ENCODE measurements around the gene HAPLN3.

HAPLN3 gene

DNA sequence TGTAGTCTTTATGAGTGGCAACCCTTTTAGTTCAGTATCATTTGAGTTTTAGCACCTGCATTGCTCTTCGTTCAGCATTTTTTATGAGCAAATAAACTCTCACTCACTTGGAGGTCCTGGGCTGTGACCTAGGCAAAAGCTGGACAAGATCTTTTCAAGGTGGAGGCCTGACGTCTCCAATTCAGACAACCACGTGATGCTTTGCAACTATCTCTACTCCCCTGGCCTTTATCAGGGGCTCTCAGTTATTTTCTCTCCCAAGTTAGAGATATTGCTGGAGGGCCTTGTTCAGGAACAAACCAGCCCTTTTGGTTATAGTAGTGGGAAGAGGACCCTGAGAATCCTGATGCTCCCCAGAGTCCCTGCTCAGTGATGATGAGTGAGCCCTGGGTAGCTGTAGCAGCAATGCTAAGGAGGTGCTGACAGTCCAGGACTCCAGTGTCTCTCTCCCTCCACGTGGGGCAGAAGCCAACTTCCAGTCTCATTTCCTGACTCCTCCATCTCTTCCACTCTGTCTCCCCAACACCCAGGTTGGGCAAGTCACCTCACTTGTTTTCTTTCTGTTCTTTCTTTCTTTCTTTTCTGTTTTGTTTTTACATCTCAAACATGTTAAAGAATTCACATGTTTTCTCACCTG, 30.4 kb downstream of the HAPLN3 start:
- DNase-seq (ENCODE audit: low read depth in 3 of 3, low spot score in 1 of 3): no peak

DNA sequence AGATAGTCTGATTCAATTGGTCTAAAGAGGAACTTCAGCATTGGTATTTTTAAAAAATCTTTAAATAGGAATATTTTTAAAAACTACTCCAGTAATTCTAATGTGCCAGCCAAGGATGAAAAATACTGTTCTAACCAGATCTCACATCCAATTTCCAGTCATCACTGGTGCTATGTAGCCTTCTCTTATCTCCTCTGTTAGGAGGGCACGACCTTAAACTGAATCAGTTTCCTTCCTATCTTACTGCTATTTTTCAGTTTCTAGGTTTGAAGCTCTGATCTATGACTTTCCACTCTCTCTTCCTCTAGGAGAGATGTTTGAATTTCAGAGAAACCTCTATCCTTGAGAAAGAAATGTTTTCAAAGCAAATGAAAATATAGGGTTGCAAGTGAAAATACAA, 31.9 kb downstream of the HAPLN3 start:
- no peak for DNase-seq (ENCODE audit: low read depth in 3 of 3, low spot score in 1 of 3)

- DNase-seq (ENCODE audit: low read depth in 3 of 3, low spot score in 1 of 3): no peak
These were observed 35.1 kb downstream of the HAPLN3 start for GRCh38 chr15:88860212-88860611.

GRCh38 chr15:88859550-88859949, 35.8 kb downstream of the HAPLN3 start:
- DNase-seq (ENCODE audit: low read depth in 3 of 3, low spot score in 1 of 3): no peak

DNA sequence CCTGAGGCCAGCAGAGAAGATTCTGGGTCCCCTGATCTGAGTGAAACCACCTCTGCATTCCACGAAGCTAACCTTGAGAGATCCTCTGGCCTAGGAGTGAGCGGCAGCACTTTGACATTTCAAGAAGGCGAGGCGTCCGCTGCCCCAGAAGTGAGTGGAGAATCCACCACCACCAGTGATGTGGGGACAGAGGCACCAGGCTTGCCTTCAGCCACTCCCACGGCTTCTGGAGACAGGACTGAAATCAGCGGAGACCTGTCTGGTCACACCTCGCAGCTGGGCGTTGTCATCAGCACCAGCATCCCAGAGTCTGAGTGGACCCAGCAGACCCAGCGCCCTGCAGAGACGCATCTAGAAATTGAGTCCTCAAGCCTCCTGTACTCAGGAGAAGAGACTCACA, 36.4 kb downstream of the HAPLN3 start:
- no peak for DNase-seq (ENCODE audit: low read depth in 3 of 3, low spot score in 1 of 3)

DNA sequence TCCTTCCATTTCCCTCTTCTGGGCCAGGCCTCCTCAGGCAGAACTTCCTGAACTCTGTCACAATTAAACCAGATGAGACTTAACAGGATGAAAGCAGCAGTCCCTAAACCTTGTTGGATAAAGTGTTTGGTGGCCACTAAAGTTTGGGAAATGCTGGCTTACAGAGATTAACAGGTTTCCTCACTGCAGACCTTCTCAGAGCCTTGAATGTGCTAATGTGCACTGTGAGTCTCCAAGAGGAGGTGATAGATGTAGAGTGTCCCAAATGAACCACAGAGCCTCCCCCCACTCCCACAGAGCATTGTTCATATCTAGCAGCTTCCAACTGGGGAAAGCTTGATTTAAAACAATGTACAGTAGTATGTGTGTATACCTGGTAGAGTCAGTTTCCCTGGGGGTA, 42.9 kb downstream of the HAPLN3 start:
- no peak for DNase-seq (ENCODE audit: low read depth in 3 of 3, low spot score in 1 of 3)

- DNase-seq (ENCODE audit: low read depth in 3 of 3, low spot score in 1 of 3): no peak
These were observed 45.8 kb downstream of the HAPLN3 start for GRCh38 chr15:88849376-88850072.

GRCh38 chr15:88848203-88848602, 47.1 kb downstream of the HAPLN3 start:
- no peak for DNase-seq (ENCODE audit: low read depth in 3 of 3, low spot score in 1 of 3)

- DNase-seq (ENCODE audit: low read depth in 3 of 3, low spot score in 1 of 3): no peak
These were observed 48.2 kb downstream of the HAPLN3 start for GRCh38 chr15:88847144-88847543.

- no peak for DNase-seq (ENCODE audit: low read depth in 3 of 3, low spot score in 1 of 3)
These were observed 49.7 kb downstream of the HAPLN3 start for GRCh38 chr15:88845616-88846015.

DNA sequence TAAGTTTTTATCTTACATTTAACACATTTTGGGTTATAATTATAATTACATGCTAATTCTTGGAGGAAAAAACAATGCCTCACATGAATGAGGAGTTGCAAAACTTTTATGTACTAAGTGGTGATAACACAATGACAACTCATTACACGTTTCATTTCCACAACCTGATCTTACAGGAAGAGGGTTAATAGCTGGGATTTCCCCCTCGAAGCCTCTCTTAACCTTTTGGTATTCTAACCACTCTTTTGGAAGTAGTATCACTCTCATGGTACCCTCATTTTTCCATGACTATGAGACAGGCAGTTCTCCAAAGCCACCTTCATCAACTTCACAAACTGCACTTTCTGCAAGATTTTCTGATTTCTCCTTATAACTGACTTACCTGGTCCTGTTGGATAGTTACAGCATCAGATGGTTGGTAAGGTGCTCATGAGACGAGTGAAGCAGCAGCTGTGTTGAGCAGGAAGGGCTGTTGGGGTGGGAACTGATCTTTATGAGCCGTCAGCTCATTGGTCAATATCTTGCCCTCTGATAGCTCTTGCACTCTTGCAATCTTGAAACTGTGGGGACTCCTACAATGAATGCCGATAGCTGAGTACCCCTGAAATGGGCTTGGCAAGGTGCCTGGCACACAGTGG, 50.5 kb downstream of the HAPLN3 start:
- DNase-seq (ENCODE audit: low read depth in 3 of 3, low spot score in 1 of 3): no peak

DNA sequence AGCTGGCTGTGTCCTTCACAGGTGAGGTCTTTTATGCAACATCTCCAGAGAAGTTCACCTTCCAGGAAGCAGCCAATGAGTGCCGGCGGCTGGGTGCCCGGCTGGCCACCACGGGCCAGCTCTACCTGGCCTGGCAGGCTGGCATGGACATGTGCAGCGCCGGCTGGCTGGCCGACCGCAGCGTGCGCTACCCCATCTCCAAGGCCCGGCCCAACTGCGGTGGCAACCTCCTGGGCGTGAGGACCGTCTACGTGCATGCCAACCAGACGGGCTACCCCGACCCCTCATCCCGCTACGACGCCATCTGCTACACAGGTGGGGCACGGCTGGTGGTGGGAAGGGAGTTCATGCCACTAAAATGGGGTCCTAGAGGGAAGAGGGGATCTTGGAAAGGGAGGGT, 52.0 kb downstream of the HAPLN3 start:
- no peak for DNase-seq (ENCODE audit: low read depth in 3 of 3, low spot score in 1 of 3)

GRCh38 chr15:88842156-88842555, 53.2 kb downstream of the HAPLN3 start:
- DNase-seq (ENCODE audit: low read depth in 3 of 3, low spot score in 1 of 3): no peak

GRCh38 chr15:88841236-88841635, 54.1 kb downstream of the HAPLN3 start:
- DNase-seq (ENCODE audit: low read depth in 3 of 3, low spot score in 1 of 3): no peak

DNA sequence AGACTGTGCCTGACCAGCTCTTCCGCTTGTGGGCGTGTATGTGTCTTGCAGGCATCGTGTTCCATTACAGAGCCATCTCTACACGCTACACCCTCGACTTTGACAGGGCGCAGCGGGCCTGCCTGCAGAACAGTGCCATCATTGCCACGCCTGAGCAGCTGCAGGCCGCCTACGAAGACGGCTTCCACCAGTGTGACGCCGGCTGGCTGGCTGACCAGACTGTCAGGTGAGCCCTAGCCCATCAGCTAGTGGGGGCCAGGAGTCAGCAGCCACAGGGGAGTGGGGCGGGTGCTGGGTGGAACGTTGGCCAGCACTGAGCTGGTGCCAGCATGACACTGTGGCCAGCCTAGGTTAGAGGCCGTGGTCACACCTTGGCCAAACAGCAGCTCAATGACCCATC, 55.4 kb downstream of the HAPLN3 start:
- no peak for DNase-seq (ENCODE audit: low read depth in 3 of 3, low spot score in 1 of 3)

DNA sequence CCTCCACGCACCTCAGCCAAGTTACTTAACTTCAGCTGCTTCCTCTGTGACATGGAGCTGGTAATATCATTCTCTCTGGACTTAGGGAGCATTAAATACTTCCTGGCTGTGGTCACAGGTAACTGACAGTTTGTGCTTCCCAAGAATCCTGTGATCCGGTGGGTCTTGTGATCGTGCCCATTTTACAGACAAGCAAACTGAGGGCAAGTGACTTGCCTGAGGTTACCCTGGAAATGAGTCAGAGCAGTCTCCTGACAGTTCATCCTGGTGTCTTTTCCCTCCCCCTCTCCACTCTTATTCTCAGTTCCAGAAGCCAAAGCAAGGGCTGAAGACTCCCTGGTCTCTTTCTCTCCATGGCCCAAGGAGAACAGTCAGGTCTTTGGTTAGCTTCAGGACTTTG, 56.2 kb downstream of the HAPLN3 start:
- no peak for DNase-seq (ENCODE audit: low read depth in 3 of 3, low spot score in 1 of 3)

- DNase-seq (ENCODE audit: low read depth in 3 of 3, low spot score in 1 of 3): no peak
These were observed 56.7 kb downstream of the HAPLN3 start for GRCh38 chr15:88838667-88839066.

DNA sequence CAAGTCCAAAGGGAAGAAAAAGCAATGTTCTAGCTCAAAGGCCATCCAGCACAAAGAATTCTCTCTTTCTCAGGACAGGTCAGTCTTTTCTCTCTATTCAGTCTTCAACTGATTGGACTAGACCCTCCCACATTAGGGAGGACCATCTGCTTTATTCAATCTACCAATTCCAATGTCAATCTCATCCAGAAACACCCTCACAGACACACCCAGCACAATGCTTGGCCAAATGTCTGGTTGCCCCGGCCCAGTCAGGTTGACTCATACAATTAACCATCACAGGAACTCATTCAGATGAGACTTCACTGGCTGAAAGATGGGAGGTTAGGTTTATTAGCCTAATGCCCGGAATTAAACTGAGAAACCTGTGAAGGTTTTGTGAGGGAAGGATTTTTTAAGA, 59.7 kb downstream of the HAPLN3 start:
- DNase-seq (ENCODE audit: low read depth in 3 of 3, low spot score in 1 of 3): no peak

- no peak for DNase-seq (ENCODE audit: low read depth in 3 of 3, low spot score in 1 of 3)
These were observed 60.2 kb downstream of the HAPLN3 start for GRCh38 chr15:88835119-88835518.

- peak in 1 of 3 donors; percentile 4 for DNase-seq (ENCODE audit: low read depth in 3 of 3, low spot score in 1 of 3)
These were observed 61.0 kb downstream of the HAPLN3 start for GRCh38 chr15:88834211-88834812.

- no peak for DNase-seq (ENCODE audit: low read depth in 3 of 3, low spot score in 1 of 3)
These were observed 61.6 kb downstream of the HAPLN3 start for GRCh38 chr15:88833731-88834100.
